IMR-90 (cell line): ENCODE measurements around the gene UGT1A4.

Source experiments
- BHLHE40 ChIP-seq: fragments of 150-350 bp; IDR thresholded peaks from 2 replicates; pipeline ENCODE4 v1.6.1; 2016; ENCODE audit warnings: mild to moderate bottlenecking, low read depth, low read length
- CEBPB ChIP-seq: IDR thresholded peaks from 2 replicates; pipeline ENCODE4 v1.6.1; 2012; ENCODE audit warnings: low read depth, low read length, improper control_type of control experiment
- CTCF ChIP-seq: conservative IDR thresholded peaks from 2 replicates; pipeline ENCODE4 v1.5.1; 2012; ENCODE audit warnings: mild to moderate bottlenecking, low read depth, low read length, improper control_type of control experiment
- MAFK ChIP-seq: IDR thresholded peaks from 2 replicates; pipeline ENCODE4 v1.6.1; 2012; ENCODE audit warnings: low read depth, low read length, improper control_type of control experiment
- MXI1 ChIP-seq: IDR thresholded peaks from 2 replicates; pipeline ENCODE4 v1.6.1; 2012; ENCODE audit warnings: low read depth, mild to moderate bottlenecking, low read length, moderate library complexity, borderline replicate concordance
- POLR2A ChIP-seq: IDR thresholded peaks from 2 replicates; pipeline ENCODE4 v1.6.1; 2012; ENCODE audit warnings: mild to moderate bottlenecking, low read depth, low read length
- RAD21 ChIP-seq: IDR thresholded peaks from 2 replicates; pipeline ENCODE4 v1.6.1; 2012; ENCODE audit warnings: low read length, improper control_type of control experiment
- RCOR1 ChIP-seq: IDR thresholded peaks from 2 replicates; pipeline ENCODE4 v1.6.1; 2012; ENCODE audit warnings: mild to moderate bottlenecking, low read length, improper control_type of control experiment; ENCODE audit not compliant: insufficient replicate concordance
- RFX5 ChIP-seq: IDR thresholded peaks from 2 replicates; pipeline ENCODE4 v1.8.0; 2012; ENCODE audit warnings: low read depth, mild to moderate bottlenecking, low read length, moderate library complexity
- SMC3 ChIP-seq: fragments of 150-350 bp; IDR thresholded peaks from 2 replicates; pipeline ENCODE4 v1.6.1; 2016; ENCODE audit warnings: low read depth, mild to moderate bottlenecking, antibody characterized with exemption, low read length, moderate library complexity

- TF ChIP-seq CTCF (no peak), POLR2A (no peak), SMC3 (no peak), MXI1 (no peak), RAD21 (no peak), MAFK (no peak), BHLHE40 (no peak), RCOR1 (no peak), RFX5 (no peak), CEBPB (no peak)
Observed at GRCh38 chr2:233689501-233689900, 29.0 kb upstream of the UGT1A4 start.
